Panc1 (cell line): ENCODE data around the gene FAM53A. TPM values are rescaled to one million over a fixed set of nuclear protein-coding genes. Genes with fewer than 3 reads are reported as not detected.
A peak's percentile ranks its signal among the peaks of the same experiment; 100 is the strongest.

Source experiments
- ATAC-seq: fragments of 200-7000 bp; cut with Tn5 transposase; 2 replicates; pipeline ENCODE4 v1.9.1; 2020; ENCODE audit warnings: mild to moderate bottlenecking, moderate library complexity
- BruUV-seq: library from RNA; stranded (reverse); fragments of 400-500 nt; replicated peaks from 2 replicates; lab custom pipeline; 2021; lab: Mats Ljungman, UMichigan
- CTCF ChIA-PET: fragments of 300-600 bp; sonication (Branson Sonifier 250); formaldehyde crosslinking; loops from one replicate; lab custom pipeline; 2022; ENCODE audit warnings: antibody characterized with exemption; lab: Charles Lee
- POLR2A ChIA-PET: fragments of 300-600 bp; sonication (Branson Sonifier 250); formaldehyde crosslinking; loops from one replicate; lab custom pipeline; 2022; ENCODE audit warnings: antibody characterized with exemption; lab: Charles Lee
- DNase-seq: peaks from one replicate; pipeline ENCODE4 v3.0.0-alpha.2; 2010; ENCODE audit warnings: low read depth, low spot score
- H3K27ac ChIP-seq: 2 replicates; pipeline ENCODE4 v1.5.1; 2011; ENCODE audit warnings: mild to moderate bottlenecking, low read length, inconsistent platforms
- H3K27me3 ChIP-seq: fragments of 200-500 bp; sonication (Bioruptor generic); 2 replicates; pipeline ENCODE4 v1.6.0; 2014; ENCODE audit warnings: low read length, inconsistent platforms; ENCODE audit not compliant: control insufficient read depth, insufficient read depth
- H3K36me3 ChIP-seq: fragments of 200-500 bp; sonication (Bioruptor generic); 2 replicates; pipeline ENCODE4 v1.5.1; 2014; ENCODE audit warnings: inconsistent platforms, mild to moderate bottlenecking, low read length, moderate library complexity; ENCODE audit not compliant: control insufficient read depth, insufficient read depth
- H3K4me1 ChIP-seq: 2 replicates; pipeline ENCODE4 v1.5.1; 2011; ENCODE audit warnings: inconsistent platforms, mild to moderate bottlenecking, low read length, moderate library complexity; ENCODE audit not compliant: control insufficient read depth, insufficient read depth
- H3K4me3 ChIP-seq, 2 experiments: 2 replicates each; pipeline ENCODE4 v1.5.1; 2011 to 2012; ENCODE audit warnings: low read depth in 2 of 2, low read length in 2 of 2, mild to moderate bottlenecking in 2 of 2, inconsistent platforms in 1 of 2, moderate library complexity in 1 of 2
- H3K9me3 ChIP-seq: fragments of 200-500 bp; sonication (Bioruptor generic); 2 replicates; pipeline ENCODE4 v1.5.1; 2014; ENCODE audit warnings: low read depth, mild to moderate bottlenecking, inconsistent platforms, low read length, moderate library complexity; ENCODE audit not compliant: control insufficient read depth, insufficient read depth
- POLR2AphosphoS5 ChIP-seq: IDR thresholded peaks from 2 replicates; pipeline ENCODE4 v1.6.1; 2012; ENCODE audit warnings: mild to moderate bottlenecking, low read depth, low read length, moderate library complexity
- REST ChIP-seq, 2 experiments: IDR thresholded peaks; 2 replicates each; pipeline ENCODE4 v1.6.1; 2011 to 2012; ENCODE audit warnings: low read depth in 2 of 2, control low read depth in 1 of 2, low read length in 1 of 2, mild to moderate bottlenecking in 1 of 2, moderate library complexity in 1 of 2; ENCODE audit not compliant: insufficient read depth in 1 of 2
- SIN3A ChIP-seq: IDR thresholded peaks from 2 replicates; pipeline ENCODE4 v1.6.1; 2012; ENCODE audit warnings: low read depth, mild to moderate bottlenecking, low read length, moderate library complexity, borderline replicate concordance; ENCODE audit not compliant: insufficient read depth
- TCF7L2 ChIP-seq: IDR thresholded peaks from 2 replicates; pipeline ENCODE4 v1.6.1; 2011; ENCODE audit warnings: mild to moderate bottlenecking, low read depth, low read length, inconsistent platforms
- in situ Hi-C: cut with HindIII; loops from 2 replicates; pipeline ENCODE4 v1.10.0; 2016; ENCODE audit warnings: low sequenced_read_pairs, low pct_unique_long_range_greater_than_20kb
- intact Hi-C: fragments of 100-400 bp; cut with micrococcal nuclease; formaldehyde crosslinking; loops from one replicate; pipeline ENCODE4 v1.10.0; 2022; ENCODE audit not compliant: unreplicated experiment
- total RNA-seq: library from RNA; stranded (reverse); gene quantifications from one replicate; pipeline ENCODE4 v1.2.1, GENCODE V29; 2021; ENCODE audit not compliant: unreplicated experiment
- TF ChIP-seq, protein P1 (sequence below): fragments of 450-650 bp; IDR thresholded peaks from 2 replicates; pipeline ENCODE4 v1.5.1; 2017; ENCODE audit warnings: mild to moderate bottlenecking

FAM53A gene
- total RNA-seq, 1 experiment from 2014 or later = 7.0 TPM

DNA sequence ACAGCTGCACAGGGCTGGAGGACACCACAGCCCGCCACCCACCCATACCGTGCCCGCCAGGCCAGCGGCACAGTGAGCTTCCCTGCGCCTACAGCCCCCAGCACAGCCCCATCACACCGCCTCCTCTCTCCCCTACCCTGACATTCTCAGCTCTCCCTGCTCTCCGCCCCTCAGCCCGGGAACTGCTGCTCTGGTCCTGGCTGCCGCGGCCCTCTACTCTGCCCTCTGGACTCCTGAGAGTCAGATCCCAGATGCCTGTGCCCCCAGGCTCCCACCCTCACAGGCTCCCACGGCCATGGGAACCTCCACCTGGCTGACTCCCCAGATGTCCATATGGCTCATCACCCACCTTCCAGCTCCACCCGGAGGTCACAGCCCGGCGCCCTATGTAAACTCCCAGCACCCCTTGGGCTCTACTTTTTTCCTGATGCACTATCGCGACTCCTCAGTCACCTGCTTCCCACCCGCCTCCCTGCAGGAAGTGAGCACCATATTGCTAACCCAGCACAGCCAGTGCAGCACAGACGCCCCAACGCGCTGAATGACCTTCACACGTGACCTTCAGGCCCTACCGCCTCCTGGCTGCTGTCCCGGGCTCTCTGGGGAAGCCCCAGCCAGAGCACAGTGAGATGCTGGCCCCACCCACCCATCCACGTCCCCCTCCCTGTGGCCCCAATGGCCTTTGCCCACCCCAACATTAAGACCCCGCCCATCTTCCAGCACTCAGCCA lies 23.0 kb downstream of the FAM53A start:
- no peak overlapping the region for H3K4me3 ChIP-seq
- no peaks in the 10 kb centered on the region for H3K4me1 ChIP-seq
- ATAC-seq = peak; percentile 21; the same call in 1 of the 2 replicates
- H3K27ac ChIP-seq = no peak overlapping the region
- CTCF ChIA-PET = interaction anchor here (0.6 kb wide), 1 partner anchor 14 kb away, joined by 3 read pairs; no protein-coding TSS in a partner anchor
- no peaks in the 10 kb centered on the region for H3K36me3 ChIP-seq
- POLR2A ChIA-PET = no interaction called here
- BruUV-seq = no TSS peak
- TF ChIP-seq SIN3A (no peak), REST (IDR thresholded peaks at IDR 0.05; ENCODE audit: insufficient read depth in 1 of 2, low read depth in 2 of 2, low read length in 1 of 2) (no peak), POLR2AphosphoS5 (no peak), TCF7L2 (no peak)
- TF ChIP-seq, protein P1, sequence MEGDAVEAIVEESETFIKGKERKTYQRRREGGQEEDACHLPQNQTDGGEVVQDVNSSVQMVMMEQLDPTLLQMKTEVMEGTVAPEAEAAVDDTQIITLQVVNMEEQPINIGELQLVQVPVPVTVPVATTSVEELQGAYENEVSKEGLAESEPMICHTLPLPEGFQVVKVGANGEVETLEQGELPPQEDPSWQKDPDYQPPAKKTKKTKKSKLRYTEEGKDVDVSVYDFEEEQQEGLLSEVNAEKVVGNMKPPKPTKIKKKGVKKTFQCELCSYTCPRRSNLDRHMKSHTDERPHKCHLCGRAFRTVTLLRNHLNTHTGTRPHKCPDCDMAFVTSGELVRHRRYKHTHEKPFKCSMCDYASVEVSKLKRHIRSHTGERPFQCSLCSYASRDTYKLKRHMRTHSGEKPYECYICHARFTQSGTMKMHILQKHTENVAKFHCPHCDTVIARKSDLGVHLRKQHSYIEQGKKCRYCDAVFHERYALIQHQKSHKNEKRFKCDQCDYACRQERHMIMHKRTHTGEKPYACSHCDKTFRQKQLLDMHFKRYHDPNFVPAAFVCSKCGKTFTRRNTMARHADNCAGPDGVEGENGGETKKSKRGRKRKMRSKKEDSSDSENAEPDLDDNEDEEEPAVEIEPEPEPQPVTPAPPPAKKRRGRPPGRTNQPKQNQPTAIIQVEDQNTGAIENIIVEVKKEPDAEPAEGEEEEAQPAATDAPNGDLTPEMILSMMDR = no peak
- H3K9me3 ChIP-seq = no peaks in the 10 kb centered on the region
- in situ Hi-C loops (no loop called here), intact Hi-C loops (no loop called here)
- no peaks in the 10 kb centered on the region for H3K27me3 ChIP-seq
- DNase-seq = no peak

GRCh38 chr4:1659104-1660043 lies 24.7 kb downstream of the FAM53A start:
- intact Hi-C loops = no loop called here
- no peak for DNase-seq
- no peak overlapping the region for H3K4me3 ChIP-seq
- H3K4me1 ChIP-seq = no peaks in the 10 kb centered on the region
- H3K27ac ChIP-seq = no peak overlapping the region
- BruUV-seq = no TSS peak
- H3K9me3 ChIP-seq = no peaks in the 10 kb centered on the region
- in situ Hi-C loops = no loop called here
- no peak for ATAC-seq
- no peaks in the 10 kb centered on the region for H3K36me3 ChIP-seq
- TF ChIP-seq REST (IDR thresholded peaks at IDR 0.05; ENCODE audit: insufficient read depth in 1 of 2, low read depth in 2 of 2, low read length in 1 of 2) (no peak), SIN3A (no peak), TCF7L2 (no peak), POLR2AphosphoS5 (no peak)
- TF ChIP-seq, protein P1 = no peak
- H3K27me3 ChIP-seq = no peaks in the 10 kb centered on the region
- CTCF ChIA-PET = no interaction called here
- POLR2A ChIA-PET = no interaction called here
